GM23338 (cell line): ENCODE data around the gene TMED7. TPM values are rescaled to one million over a fixed set of nuclear protein-coding genes. Genes with fewer than 3 reads are reported as not detected.

ENCODE experiments used
- ATAC-seq: fragments of 200-7000 bp; cut with Tn5 transposase; 3 replicates; pipeline ENCODE4 v1.9.1; 2020
- DNase-seq: peaks from one replicate; pipeline ENCODE4 v3.0.0-alpha.2; 2015; ENCODE audit warnings: low spot score
- H2AFZ ChIP-seq: fragments of 200-600 bp; sonication (generic); 2 replicates; pipeline ENCODE4 v1.8.0; 2016; ENCODE audit warnings: antibody characterized with exemption, mild to moderate bottlenecking, moderate library complexity
- H3F3A ChIP-seq: fragments of 200-600 bp; sonication (generic); replicated peaks from 2 replicates; pipeline ENCODE4 v1.8.0; 2017; ENCODE audit warnings: antibody characterized with exemption, mixed run types, low read depth
- H3K27ac ChIP-seq: fragments of 200-600 bp; sonication (generic); 2 replicates; pipeline ENCODE4 v1.6.1; 2016; ENCODE audit warnings: low read depth
- H3K27me3 ChIP-seq: fragments of 200-600 bp; sonication (generic); 2 replicates; pipeline ENCODE4 v1.8.0; 2016; ENCODE audit warnings: mild to moderate bottlenecking, mixed run types, moderate library complexity; ENCODE audit not compliant: insufficient read depth
- H3K36me3 ChIP-seq: fragments of 200-600 bp; sonication (generic); 2 replicates; pipeline ENCODE4 v1.8.0; 2016; ENCODE audit warnings: mild to moderate bottlenecking; ENCODE audit not compliant: insufficient read depth
- H3K4me1 ChIP-seq: fragments of 200-600 bp; sonication (generic); 2 replicates; pipeline ENCODE4 v1.8.0; 2016; ENCODE audit warnings: mild to moderate bottlenecking, moderate library complexity; ENCODE audit not compliant: insufficient read depth
- H3K4me2 ChIP-seq: fragments of 200-600 bp; sonication (generic); 2 replicates; pipeline ENCODE4 v1.7.1; 2017; ENCODE audit warnings: mixed run types
- H3K4me3 ChIP-seq: fragments of 200-600 bp; sonication (generic); 2 replicates; pipeline ENCODE4 v1.6.1; 2016; ENCODE audit warnings: mixed run types
- H3K79me2 ChIP-seq: fragments of 200-600 bp; sonication (generic); replicated peaks from 2 replicates; pipeline ENCODE4 v1.8.0; 2017; ENCODE audit warnings: mild to moderate bottlenecking; ENCODE audit not compliant: insufficient read depth
- H3K9me2 ChIP-seq: fragments of 200-600 bp; sonication (generic); 2 replicates; pipeline ENCODE4 v1.8.0; 2017; ENCODE audit not compliant: insufficient read depth
- H4K20me1 ChIP-seq: fragments of 200-600 bp; sonication (generic); replicated peaks from 2 replicates; pipeline ENCODE4 v1.8.0; 2017; ENCODE audit warnings: mild to moderate bottlenecking; ENCODE audit not compliant: insufficient read depth
- H3K27ac Mint-ChIP-seq: 2 replicates; pipeline ENCODE4 v1.8.0; 2020; ENCODE audit warnings: inconsistent platforms, mild to moderate bottlenecking, moderate library complexity, mixed read lengths
- H3K27me3 Mint-ChIP-seq: 3 replicates; pipeline ENCODE4 v1.8.0; 2022; ENCODE audit warnings: low read depth, mild to moderate bottlenecking, moderate library complexity, mixed read lengths, inconsistent platforms; ENCODE audit not compliant: insufficient read depth, poor library complexity
- H3K36me3 Mint-ChIP-seq: 3 replicates; pipeline ENCODE4 v1.8.0; 2021; ENCODE audit warnings: low read depth, mild to moderate bottlenecking, inconsistent platforms, moderate library complexity, mixed read lengths
- H3K4me1 Mint-ChIP-seq: 3 replicates; pipeline ENCODE4 v1.8.0; 2020; ENCODE audit warnings: mild to moderate bottlenecking, inconsistent platforms, mixed read lengths
- H3K4me3 Mint-ChIP-seq: 3 replicates; pipeline ENCODE4 v1.8.0; 2021; ENCODE audit warnings: moderate library complexity, mild to moderate bottlenecking, inconsistent platforms, mixed read lengths
- H3K9me3 Mint-ChIP-seq: 3 replicates; pipeline ENCODE4 v1.8.0; 2020; ENCODE audit warnings: moderate library complexity, mild to moderate bottlenecking, inconsistent platforms, mixed read lengths
- JUNB ChIP-seq: IDR thresholded peaks from one replicate; pipeline ENCODE4 v1.6.1; 2016; ENCODE audit warnings: antibody characterized with exemption; ENCODE audit not compliant: unreplicated experiment
- STAT1 ChIP-seq: IDR thresholded peaks from one replicate; pipeline ENCODE4 v1.6.1; 2016; ENCODE audit warnings: antibody characterized with exemption; ENCODE audit not compliant: unreplicated experiment
- polyA plus RNA-seq: library from polyadenylated mRNA; unstranded; fragments of >200 nt; fragmentation: Nextera tagmentation; extraction: Ambion mirVana; gene quantifications from 2 replicates; pipeline ENCODE4 v1.2.1, GENCODE V29; 2016
- total RNA-seq: library from RNA; depleted of rRNA; stranded (reverse); fragments of >200 nt; shearing (Covaris generic); gene quantifications from 2 replicates; pipeline ENCODE4 v1.2.3, GENCODE V29; 2014
- TF ChIP-seq, protein P1 (sequence below): fragments of 250-450 bp; sonication (Bioruptor Pico); IDR thresholded peaks from 2 replicates; pipeline ENCODE4 v1.5.0; 2020; ENCODE audit warnings: mild to moderate bottlenecking, moderate library complexity

The TMED7 gene
- total and polyA plus RNA-seq, 2 experiments from 2014 or later, result 30.2 to 158 TPM

DNA sequence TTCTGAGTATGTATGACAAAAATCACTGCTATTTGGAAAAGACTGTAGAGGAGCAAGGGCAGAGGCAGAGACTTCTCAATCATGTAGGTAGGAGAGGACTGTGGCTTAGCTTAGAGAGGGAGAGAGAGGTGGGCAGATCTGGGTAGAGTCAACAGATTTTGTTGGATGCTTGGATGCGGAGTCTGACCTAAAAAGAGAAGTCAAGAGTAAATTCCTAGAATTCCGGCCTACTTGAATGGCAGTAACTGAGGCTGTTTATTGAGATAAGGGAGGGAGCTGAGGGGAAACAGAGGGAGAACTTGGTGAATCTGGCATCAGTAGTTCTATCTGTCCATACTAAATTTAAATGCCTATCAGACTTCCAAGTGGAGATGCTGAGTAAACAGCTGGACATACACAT lies 25.9 kb downstream of the TMED7 start:
- Histone ChIP-seq H3K27ac (no peak overlapping the region), H3K4me2 (peak overlapping the region; percentile 37), H3K79me2 (no peaks in the 10 kb centered on the region), H3K9me2 (no peaks in the 10 kb centered on the region), H3K27me3 (peaks cover 5% of the 10 kb centered on the region; the same call in 1 of the 2 replicates), H3F3A (peaks cover 6% of the 10 kb centered on the region; the same call in 1 of the 2 replicates), H4K20me1 (no peaks in the 10 kb centered on the region; the same call in 1 of the 2 replicates), H3K4me3 (no peak overlapping the region), H2AFZ (no peak overlapping the region), H3K4me1 (peaks cover 19% of the 10 kb centered on the region), H3K36me3 (no peaks in the 10 kb centered on the region)
- Mint-ChIP-seq H3K27me3 (peaks cover 3% of the 10 kb centered on the region), H3K36me3 (no peaks in the 10 kb centered on the region; the same call in 1 of the 3 replicates), H3K9me3 (no peaks in the 10 kb centered on the region), H3K4me3 (no peak overlapping the region), H3K4me1 (peaks cover 23% of the 10 kb centered on the region), H3K27ac (no peak overlapping the region)
- no peak; the same call in 2 of the 3 replicates for ATAC-seq
- TF ChIP-seq, protein P1, sequence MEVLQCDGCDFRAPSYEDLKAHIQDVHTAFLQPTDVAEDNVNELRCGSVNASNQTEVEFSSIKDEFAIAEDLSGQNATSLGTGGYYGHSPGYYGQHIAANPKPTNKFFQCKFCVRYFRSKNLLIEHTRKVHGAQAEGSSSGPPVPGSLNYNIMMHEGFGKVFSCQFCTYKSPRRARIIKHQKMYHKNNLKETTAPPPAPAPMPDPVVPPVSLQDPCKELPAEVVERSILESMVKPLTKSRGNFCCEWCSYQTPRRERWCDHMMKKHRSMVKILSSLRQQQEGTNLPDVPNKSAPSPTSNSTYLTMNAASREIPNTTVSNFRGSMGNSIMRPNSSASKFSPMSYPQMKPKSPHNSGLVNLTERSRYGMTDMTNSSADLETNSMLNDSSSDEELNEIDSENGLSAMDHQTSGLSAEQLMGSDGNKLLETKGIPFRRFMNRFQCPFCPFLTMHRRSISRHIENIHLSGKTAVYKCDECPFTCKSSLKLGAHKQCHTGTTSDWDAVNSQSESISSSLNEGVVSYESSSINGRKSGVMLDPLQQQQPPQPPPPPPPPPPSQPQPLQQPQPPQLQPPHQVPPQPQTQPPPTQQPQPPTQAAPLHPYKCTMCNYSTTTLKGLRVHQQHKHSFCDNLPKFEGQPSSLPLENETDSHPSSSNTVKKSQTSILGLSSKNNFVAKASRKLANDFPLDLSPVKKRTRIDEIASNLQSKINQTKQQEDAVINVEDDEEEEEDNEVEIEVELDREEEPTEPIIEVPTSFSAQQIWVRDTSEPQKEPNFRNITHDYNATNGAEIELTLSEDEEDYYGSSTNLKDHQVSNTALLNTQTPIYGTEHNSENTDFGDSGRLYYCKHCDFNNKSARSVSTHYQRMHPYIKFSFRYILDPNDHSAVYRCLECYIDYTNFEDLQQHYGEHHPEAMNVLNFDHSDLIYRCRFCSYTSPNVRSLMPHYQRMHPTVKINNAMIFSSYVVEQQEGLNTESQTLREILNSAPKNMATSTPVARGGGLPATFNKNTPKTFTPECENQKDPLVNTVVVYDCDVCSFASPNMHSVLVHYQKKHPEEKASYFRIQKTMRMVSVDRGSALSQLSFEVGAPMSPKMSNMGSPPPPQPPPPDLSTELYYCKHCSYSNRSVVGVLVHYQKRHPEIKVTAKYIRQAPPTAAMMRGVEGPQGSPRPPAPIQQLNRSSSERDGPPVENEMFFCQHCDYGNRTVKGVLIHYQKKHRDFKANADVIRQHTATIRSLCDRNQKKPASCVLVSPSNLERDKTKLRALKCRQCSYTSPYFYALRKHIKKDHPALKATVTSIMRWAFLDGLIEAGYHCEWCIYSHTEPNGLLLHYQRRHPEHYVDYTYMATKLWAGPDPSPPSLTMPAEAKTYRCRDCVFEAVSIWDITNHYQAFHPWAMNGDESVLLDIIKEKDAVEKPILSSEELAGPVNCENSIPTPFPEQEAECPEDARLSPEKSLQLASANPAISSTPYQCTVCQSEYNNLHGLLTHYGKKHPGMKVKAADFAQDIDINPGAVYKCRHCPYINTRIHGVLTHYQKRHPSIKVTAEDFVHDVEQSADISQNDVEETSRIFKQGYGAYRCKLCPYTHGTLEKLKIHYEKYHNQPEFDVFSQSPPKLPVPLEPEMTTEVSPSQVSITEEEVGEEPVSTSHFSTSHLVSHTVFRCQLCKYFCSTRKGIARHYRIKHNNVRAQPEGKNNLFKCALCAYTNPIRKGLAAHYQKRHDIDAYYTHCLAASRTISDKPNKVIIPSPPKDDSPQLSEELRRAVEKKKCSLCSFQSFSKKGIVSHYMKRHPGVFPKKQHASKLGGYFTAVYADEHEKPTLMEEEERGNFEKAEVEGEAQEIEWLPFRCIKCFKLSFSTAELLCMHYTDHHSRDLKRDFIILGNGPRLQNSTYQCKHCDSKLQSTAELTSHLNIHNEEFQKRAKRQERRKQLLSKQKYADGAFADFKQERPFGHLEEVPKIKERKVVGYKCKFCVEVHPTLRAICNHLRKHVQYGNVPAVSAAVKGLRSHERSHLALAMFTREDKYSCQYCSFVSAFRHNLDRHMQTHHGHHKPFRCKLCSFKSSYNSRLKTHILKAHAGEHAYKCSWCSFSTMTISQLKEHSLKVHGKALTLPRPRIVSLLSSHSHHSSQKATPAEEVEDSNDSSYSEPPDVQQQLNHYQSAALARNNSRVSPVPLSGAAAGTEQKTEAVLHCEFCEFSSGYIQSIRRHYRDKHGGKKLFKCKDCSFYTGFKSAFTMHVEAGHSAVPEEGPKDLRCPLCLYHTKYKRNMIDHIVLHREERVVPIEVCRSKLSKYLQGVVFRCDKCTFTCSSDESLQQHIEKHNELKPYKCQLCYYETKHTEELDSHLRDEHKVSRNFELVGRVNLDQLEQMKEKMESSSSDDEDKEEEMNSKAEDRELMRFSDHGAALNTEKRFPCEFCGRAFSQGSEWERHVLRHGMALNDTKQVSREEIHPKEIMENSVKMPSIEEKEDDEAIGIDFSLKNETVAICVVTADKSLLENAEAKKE (CRISPR knock-in tag), result no peak
- TF ChIP-seq JUNB, result no peak
- DNase-seq, result peak; percentile 58

- peaks cover 3% of the 10 kb centered on the region for H3K27me3 Mint-ChIP-seq
- H4K20me1 ChIP-seq, result no peaks in the 10 kb centered on the region; the same call in 1 of the 2 replicates
These were observed 26.3 kb downstream of the TMED7 start for GRCh38 chr5:115599502-115599901.

More at GRCh38 chr5:115599502-115599901, 26.3 kb downstream of the TMED7 start:
- Histone ChIP-seq H3K27me3 (peaks cover 5% of the 10 kb centered on the region; the same call in 1 of the 2 replicates), H3K9me2 (no peaks in the 10 kb centered on the region), H3K4me3 (no peak overlapping the region), H3K4me1 (peaks cover 16% of the 10 kb centered on the region), H3K36me3 (no peaks in the 10 kb centered on the region), H3K4me2 (peak overlapping the region; percentile 37; the same call in 1 of the 2 replicates), H3K27ac (no peak overlapping the region), H2AFZ (no peak overlapping the region), H3K79me2 (no peaks in the 10 kb centered on the region), H3F3A (peaks cover 6% of the 10 kb centered on the region; the same call in 1 of the 2 replicates)
- no peaks in the 10 kb centered on the region; the same call in 1 of the 3 replicates for H3K36me3 Mint-ChIP-seq
- H3K4me1 Mint-ChIP-seq, result peaks cover 21% of the 10 kb centered on the region
- no peak for ATAC-seq
- no peaks in the 10 kb centered on the region for H3K9me3 Mint-ChIP-seq
- no peak overlapping the region for H3K4me3 Mint-ChIP-seq
- DNase-seq, result no peak
- no peak overlapping the region for H3K27ac Mint-ChIP-seq
- TF ChIP-seq STAT1, result no peak
